Progenitor cell of endocrine pancreas (in vitro differentiated cells): Measurements from ENCODE around the gene TRPM3. TPM values are rescaled to one million over a fixed set of nuclear protein-coding genes. Genes with fewer than 3 reads are reported as not detected.

Experiments
- DNase-seq: peaks from one replicate; pipeline ENCODE4 v3.0.0; 2021; ENCODE audit warnings: low spot score; ENCODE audit not compliant: unreplicated experiment
- H3K27ac Mint-ChIP-seq: 2 replicates; pipeline ENCODE4 v1.8.0; 2021; ENCODE audit warnings: mild to moderate bottlenecking, moderate library complexity, mixed read lengths
- H3K27me3 Mint-ChIP-seq: 2 replicates; pipeline ENCODE4 v1.8.0; 2021; ENCODE audit warnings: mixed read lengths
- H3K36me3 Mint-ChIP-seq: 2 replicates; pipeline ENCODE4 v1.8.0; 2022; ENCODE audit warnings: mixed read lengths; ENCODE audit not compliant: insufficient read depth
- H3K4me1 Mint-ChIP-seq: 2 replicates; pipeline ENCODE4 v1.8.0; 2021; ENCODE audit warnings: low read depth, mixed read lengths
- H3K4me3 Mint-ChIP-seq: 2 replicates; pipeline ENCODE4 v1.8.0; 2021; ENCODE audit warnings: low read depth, mild to moderate bottlenecking, moderate library complexity, mixed read lengths
- H3K9me3 Mint-ChIP-seq: 2 replicates; pipeline ENCODE4 v1.8.0; 2021; ENCODE audit warnings: low read depth, mixed read lengths
- CTCF ChIP-seq: fragments of 200-600 bp; sonication (generic); IDR thresholded peaks from one replicate; pipeline ENCODE4 v1.5.0; 2021; ENCODE audit warnings: antibody characterized with exemption, mild to moderate bottlenecking; ENCODE audit not compliant: unreplicated experiment
- total RNA-seq: library from RNA; stranded (reverse); gene quantifications from 2 replicates; pipeline ENCODE4 v1.2.1, GENCODE V29; 2021

TRPM3 gene
- total RNA-seq, 1 donor from 2014 or later, result 1.6 TPM

- no peak for TF ChIP-seq CTCF
- Mint-ChIP-seq H3K4me3 (no peak overlapping the region), H3K27ac (no peak overlapping the region), H3K27me3 (no peaks in the 10 kb centered on the region), H3K4me1 (no peaks in the 10 kb centered on the region), H3K36me3 (no peaks in the 10 kb centered on the region), H3K9me3 (no peaks in the 10 kb centered on the region)
- no peak for DNase-seq
These were observed 424.6 kb downstream of the TRPM3 start for GRCh38 chr9:70696694-70697335.

GRCh38 chr9:70694758-70695157 is 426.7 kb downstream of the TRPM3 start:
- DNase-seq, result no peak
- Mint-ChIP-seq H3K9me3 (no peaks in the 10 kb centered on the region), H3K27me3 (no peaks in the 10 kb centered on the region), H3K4me3 (no peak overlapping the region), H3K4me1 (no peaks in the 10 kb centered on the region), H3K36me3 (no peaks in the 10 kb centered on the region), H3K27ac (no peak overlapping the region)
- TF ChIP-seq CTCF, result no peak

GRCh38 chr9:70693186-70693585 is 428.2 kb downstream of the TRPM3 start:
- no peak overlapping the region for H3K4me3 Mint-ChIP-seq
- H3K9me3 Mint-ChIP-seq, result no peaks in the 10 kb centered on the region
- DNase-seq, result no peak
- H3K36me3 Mint-ChIP-seq, result no peaks in the 10 kb centered on the region
- H3K27me3 Mint-ChIP-seq, result no peaks in the 10 kb centered on the region
- no peak for TF ChIP-seq CTCF
- no peak overlapping the region for H3K27ac Mint-ChIP-seq
- no peaks in the 10 kb centered on the region for H3K4me1 Mint-ChIP-seq

- no peaks in the 10 kb centered on the region for H3K36me3 Mint-ChIP-seq
- H3K27me3 Mint-ChIP-seq, result peaks cover 4% of the 10 kb centered on the region
- H3K9me3 Mint-ChIP-seq, result no peaks in the 10 kb centered on the region
These were observed 429.0 kb downstream of the TRPM3 start for GRCh38 chr9:70692431-70692830.

GRCh38 chr9:70688704-70689103 is 432.7 kb downstream of the TRPM3 start:
- Mint-ChIP-seq H3K36me3 (no peaks in the 10 kb centered on the region), H3K4me3 (no peak overlapping the region), H3K27ac (no peak overlapping the region), H3K4me1 (no peaks in the 10 kb centered on the region), H3K27me3 (peaks cover 4% of the 10 kb centered on the region), H3K9me3 (no peaks in the 10 kb centered on the region)
- no peak for DNase-seq
- no peak for TF ChIP-seq CTCF

More at GRCh38 chr9:70692431-70692830, 429.0 kb downstream of the TRPM3 start:
- H3K4me3 Mint-ChIP-seq, result no peak overlapping the region
- no peak for TF ChIP-seq CTCF
- no peak for DNase-seq
- H3K4me1 Mint-ChIP-seq, result no peaks in the 10 kb centered on the region
- H3K27ac Mint-ChIP-seq, result no peak overlapping the region
